KOPT-K1 (cell line): ENCODE measurements around the gene LMX1A.

Experiments
- H3K27ac ChIP-seq: fragments of 200-600 bp; sonication (generic); 2 replicates; pipeline ENCODE4 v1.5.1; 2016; ENCODE audit warnings: antibody characterized with exemption, mild to moderate bottlenecking, low read depth, low read length; ENCODE audit not compliant: poor library complexity, severe bottlenecking
- H3K36me3 ChIP-seq: fragments of 200-600 bp; sonication (generic); 2 replicates; pipeline ENCODE4 v1.5.1; 2017; ENCODE audit warnings: antibody characterized with exemption, mild to moderate bottlenecking, low read length, moderate library complexity; ENCODE audit not compliant: insufficient read depth
- H3K9me3 ChIP-seq: fragments of 200-600 bp; sonication (generic); 2 replicates; pipeline ENCODE4 v1.5.1; 2017; ENCODE audit warnings: antibody characterized with exemption, low read length, mild to moderate bottlenecking; ENCODE audit not compliant: insufficient read depth, poor library complexity, severe bottlenecking

The LMX1A gene

DNA sequence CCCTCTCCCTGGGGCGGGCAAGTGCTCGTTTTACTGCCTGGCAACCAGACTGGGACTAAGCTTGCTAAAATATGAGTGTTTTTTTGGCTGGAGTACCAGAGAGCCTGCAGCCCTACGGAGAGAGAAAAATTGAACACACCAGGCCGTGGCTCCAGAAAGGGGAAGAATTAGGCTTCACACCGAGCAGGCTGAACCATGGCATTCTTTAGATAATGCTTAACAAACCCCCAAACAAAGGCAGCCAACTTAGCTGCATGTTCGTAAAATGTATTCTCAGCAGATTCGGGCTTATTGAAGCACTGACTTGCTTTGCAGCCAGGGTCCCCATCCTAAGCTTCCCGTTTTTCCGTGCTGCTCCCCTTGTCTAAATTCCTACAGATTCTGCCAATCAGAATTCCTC is 76.6 kb downstream of the LMX1A start:
- H3K9me3 ChIP-seq: no peaks in the 10 kb centered on the region
- H3K27ac ChIP-seq: no peak overlapping the region
- no peaks in the 10 kb centered on the region for H3K36me3 ChIP-seq

DNA sequence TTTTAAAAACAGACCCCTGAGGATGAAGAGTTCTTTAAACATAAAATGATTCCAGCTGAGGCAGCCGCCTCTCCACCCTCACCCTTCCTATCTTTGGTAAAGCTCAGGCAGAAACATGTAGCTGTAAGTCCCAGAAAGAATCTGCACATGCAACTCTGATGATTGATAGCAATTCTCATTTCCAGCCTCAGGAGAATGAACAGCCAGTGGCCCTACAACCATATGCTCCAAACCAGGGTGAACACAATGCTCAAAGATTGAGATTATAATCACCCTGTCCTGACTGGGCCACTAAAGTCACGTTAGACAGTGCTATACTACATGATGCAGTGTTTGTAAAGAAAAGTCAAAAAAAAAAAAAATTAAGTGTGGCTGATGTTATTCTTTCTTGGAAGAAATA is 80.2 kb downstream of the LMX1A start:
- no peaks in the 10 kb centered on the region for H3K36me3 ChIP-seq
- H3K9me3 ChIP-seq: no peaks in the 10 kb centered on the region
- no peak overlapping the region for H3K27ac ChIP-seq

DNA sequence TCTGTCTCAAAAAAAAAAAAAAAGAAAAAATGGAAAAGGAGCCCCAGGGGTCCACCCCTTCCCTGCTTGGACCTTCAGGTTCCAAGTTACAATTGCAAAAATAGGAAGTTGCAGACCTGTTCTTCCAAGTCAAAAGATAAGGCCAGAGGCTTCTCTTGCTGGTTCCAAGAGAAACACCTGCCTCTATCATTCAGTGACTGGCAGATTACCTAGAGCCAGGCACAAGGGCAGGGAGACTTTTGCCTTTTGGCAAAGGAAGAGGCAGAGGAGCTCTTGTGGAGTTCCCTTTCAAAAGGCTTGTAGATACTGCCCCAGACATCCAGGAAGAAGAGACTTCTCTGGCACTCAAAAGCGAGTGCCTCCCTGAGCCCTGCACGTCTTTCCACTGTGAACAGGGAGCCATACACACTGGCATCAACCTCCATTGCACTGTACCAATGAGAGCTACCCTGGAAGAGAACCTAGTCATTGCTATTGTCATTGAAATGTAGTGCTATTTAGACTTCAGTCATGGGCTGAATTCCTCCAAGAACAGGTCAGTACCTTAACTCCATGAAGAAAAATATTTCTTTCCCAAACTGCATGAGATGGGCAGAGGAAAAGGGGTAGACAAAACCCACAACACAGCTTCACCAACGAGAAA is 91.2 kb downstream of the LMX1A start:
- Histone ChIP-seq H3K36me3 (no peaks in the 10 kb centered on the region), H3K9me3 (no peaks in the 10 kb centered on the region)

DNA sequence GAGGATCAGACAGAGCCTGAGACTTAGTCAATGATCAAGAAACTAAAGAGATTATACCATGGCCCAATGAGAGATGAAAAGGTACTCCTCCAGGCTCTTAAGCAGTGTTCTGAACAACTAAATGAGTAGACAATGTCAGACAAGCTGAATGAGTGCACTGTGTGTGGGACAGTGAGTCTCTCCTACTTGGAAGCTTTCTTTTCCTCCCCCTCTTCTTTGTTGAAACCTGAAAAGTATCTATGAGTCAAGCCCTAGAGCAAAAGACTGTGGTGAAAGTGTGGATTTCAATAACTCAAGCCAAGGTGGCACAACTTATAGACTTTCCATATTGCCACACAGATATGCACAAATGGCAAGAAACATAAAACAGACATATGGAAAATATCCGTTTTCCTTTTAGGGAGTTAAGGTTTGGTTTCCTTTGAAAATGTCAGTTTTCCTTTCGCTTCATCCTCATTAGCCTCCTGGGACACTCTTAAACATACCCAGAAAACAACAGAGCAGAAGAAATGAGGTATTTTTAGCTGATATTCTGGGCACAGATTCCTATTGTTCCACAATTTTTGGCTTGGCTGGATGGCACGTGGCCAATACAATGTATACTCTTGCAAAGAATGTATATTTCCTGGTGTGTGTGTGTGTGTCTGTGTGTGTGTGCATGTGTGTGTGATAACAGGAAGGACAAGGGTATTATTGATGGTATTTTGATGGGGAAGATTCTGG is 96.6 kb downstream of the LMX1A start:
- Histone ChIP-seq H3K9me3 (no peaks in the 10 kb centered on the region), H3K27ac (no peak overlapping the region), H3K36me3 (no peaks in the 10 kb centered on the region)

More for the DNA sequence above, 91.2 kb downstream of the LMX1A start:
- no peak overlapping the region for H3K27ac ChIP-seq

DNA sequence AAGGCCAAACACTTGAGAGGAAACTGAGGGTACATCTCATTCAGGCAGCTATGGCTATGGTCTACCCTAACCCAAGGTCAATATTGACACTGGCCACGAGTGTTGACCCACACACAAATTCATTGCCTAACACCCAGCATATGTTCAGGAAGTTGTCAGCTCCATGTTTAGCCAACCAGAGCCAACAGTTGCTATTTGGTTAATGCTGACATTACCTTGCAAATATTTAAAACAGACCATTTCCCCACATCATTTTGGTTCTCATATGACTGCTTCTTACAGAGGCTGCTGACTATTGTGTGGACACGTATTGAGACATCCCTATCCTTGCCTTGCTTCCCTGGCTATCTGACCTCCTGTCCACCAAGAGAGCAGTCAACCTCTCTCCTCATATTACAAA is 97.3 kb downstream of the LMX1A start:
- Histone ChIP-seq H3K27ac (no peak overlapping the region), H3K9me3 (no peaks in the 10 kb centered on the region), H3K36me3 (no peaks in the 10 kb centered on the region)

DNA sequence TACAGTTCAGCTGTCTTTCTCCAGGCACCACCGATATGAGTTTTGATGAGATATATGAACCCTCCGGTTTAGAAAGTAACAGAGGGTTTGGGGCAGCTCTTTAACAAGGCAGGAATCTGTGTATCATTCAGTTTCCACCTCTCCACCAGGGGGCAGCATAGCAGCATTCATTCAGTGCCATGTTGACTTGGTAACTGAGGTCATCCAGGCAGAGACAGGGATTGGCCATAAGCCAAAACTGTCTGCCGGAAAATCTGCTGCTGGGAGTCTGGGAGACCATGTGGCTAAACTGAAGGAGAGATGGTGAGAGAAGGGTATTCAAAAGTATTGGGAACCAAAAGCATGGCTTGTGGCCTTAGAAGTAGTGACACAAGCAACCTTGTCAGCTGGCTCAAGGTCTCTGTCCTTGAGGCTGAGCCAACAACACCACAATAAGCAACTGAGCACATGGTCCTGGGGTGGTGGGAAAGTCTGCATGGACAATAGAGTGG is 98.5 kb downstream of the LMX1A start:
- Histone ChIP-seq H3K9me3 (no peaks in the 10 kb centered on the region), H3K27ac (no peak overlapping the region), H3K36me3 (no peaks in the 10 kb centered on the region)

DNA sequence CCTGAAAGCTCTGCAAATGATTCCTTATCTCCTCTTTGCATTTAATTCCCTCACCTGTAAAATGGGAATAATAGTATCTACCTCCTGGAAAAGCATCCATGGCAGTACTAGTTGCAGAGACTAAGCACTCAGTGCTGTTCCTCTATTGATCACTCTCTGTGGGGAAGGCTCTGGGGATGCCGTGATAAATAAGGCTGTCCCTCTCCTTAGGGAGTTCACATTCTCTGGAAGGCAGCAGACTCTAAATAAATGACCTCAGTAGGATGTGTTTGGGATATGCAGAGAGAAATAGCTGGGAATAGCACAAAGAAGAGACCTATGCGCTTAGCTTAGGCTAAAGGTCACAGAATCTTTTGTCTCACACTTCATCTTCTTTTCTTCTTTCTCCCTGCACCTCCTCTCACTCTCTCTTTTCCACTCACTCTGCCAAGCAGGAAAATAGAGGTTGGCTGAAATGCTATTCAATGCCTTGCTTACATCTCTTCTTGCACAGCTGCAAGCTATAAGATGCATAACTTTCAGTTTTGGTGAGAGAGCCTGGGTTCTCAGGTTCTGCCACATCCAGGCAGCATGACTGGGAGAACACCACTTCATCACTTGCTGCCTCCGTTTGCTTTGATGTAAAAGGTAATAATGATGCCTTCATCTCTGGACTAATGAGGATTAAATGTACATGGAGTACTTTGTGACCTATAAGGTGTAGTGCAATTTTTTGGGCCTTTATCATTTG is 101.5 kb downstream of the LMX1A start:
- no peaks in the 10 kb centered on the region for H3K9me3 ChIP-seq
- H3K36me3 ChIP-seq: no peaks in the 10 kb centered on the region
- H3K27ac ChIP-seq: no peak overlapping the region

DNA sequence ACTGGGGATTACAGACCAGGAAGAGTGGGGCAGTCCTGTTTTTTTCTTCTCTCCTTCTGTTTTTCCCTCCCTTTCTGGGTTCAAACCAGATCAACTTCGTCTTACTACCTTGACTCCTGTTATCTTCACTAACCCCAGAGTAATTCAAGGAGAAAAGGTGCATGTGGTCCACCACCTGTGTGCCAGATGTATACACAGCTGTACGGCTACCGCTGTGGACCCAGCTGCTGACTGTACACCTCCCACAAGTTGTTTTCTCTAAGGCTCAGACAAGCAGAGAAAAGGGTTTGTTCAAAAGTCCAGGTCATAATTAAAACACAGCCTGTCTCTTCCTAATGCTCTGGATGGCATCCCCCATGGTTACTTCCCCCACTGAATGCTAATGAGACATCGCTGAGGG is 102.1 kb downstream of the LMX1A start:
- Histone ChIP-seq H3K27ac (no peak overlapping the region), H3K9me3 (no peaks in the 10 kb centered on the region), H3K36me3 (no peaks in the 10 kb centered on the region)

DNA sequence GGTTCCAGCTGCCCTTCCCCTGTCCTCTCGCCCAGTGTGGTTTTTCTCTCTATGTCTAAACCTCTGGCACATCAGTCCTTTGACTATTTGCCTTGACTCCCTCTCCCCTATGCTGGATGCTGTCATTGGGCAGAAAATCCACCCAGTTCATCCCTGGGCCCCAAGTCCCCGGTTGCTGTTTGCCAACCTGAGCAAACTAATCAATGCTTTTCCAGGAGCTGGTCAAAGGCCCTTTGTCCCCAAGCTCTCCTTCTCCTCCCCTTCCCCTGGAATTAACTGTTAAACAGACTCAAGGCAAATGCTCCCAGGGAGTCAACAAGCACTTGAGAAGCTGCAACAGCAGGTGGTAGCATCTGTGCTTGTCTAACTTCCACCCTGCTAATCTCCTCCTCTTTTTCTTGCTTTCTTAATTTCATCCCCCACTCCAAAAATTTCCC is 102.7 kb downstream of the LMX1A start:
- no peaks in the 10 kb centered on the region for H3K36me3 ChIP-seq
- H3K27ac ChIP-seq: no peak overlapping the region
- H3K9me3 ChIP-seq: no peaks in the 10 kb centered on the region

DNA sequence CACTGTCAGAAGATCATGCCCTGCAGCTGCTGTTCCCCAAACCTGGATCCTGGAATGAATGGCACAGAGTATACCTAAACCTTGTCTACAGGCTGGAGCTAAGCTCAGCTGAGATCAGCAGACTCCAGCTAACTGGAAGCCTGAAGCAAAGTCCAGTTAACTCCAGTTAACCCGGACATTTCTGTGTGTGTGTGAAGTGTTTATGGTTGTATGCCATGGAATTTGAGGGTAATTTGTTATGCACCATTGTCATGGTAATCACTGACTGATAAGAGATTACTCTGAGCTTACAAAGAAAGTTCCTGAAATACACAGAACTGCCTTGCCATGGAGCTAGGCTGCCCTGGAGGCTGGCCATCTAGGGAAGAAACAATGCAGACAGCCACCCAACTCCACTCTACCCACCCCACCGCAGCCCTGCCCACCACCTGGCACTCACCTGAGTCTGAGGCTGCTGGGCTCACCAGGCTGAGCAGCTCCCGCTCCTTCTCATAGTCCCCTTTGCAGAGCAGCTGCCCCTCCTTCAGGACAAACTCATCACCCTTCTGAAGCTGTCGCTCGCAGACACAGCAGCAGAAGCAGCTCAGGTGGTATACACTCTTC is 107.4 kb downstream of the LMX1A start:
- Histone ChIP-seq H3K27ac (no peak overlapping the region), H3K9me3 (no peaks in the 10 kb centered on the region), H3K36me3 (no peaks in the 10 kb centered on the region)

DNA sequence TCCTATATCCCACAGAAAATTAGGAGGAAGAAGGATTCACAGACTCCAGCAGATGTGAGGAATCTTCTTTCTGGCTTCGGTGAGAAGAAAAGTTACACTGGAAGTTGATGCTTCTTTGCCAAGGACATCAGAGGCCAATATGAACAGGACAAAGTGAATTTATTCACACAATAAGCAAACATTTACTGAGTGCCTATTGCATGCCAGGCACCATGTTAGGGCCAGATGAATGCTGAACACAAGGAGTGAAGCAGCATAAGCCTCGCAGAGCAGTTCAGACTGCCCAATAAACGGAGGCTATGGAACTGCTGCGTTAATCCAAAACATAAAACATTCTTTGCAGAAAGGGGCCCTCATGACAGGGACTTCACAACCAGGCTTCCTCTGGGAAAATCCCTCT is 114.6 kb downstream of the LMX1A start:
- Histone ChIP-seq H3K36me3 (no peaks in the 10 kb centered on the region), H3K27ac (no peak overlapping the region), H3K9me3 (no peaks in the 10 kb centered on the region)

DNA sequence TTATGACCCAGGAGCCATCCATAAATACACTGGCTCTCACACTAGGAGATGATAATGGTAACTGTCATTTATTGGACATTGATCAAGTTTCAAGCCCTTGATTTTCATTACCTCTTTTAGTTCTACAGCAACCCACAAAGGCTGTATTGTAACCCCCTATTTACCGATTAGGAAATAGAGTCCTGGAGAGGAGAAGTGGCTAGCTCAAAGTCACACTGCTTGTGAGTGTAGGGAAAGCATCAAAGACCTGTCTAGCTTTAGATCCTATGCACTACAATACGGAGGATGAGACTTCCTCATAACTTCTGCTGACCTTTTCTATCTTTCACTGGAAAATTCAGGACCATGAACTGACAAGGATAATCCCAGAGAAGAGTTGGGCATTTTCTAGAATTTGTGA is 115.2 kb downstream of the LMX1A start:
- H3K27ac ChIP-seq: no peak overlapping the region
- no peaks in the 10 kb centered on the region for H3K9me3 ChIP-seq
- no peaks in the 10 kb centered on the region for H3K36me3 ChIP-seq

DNA sequence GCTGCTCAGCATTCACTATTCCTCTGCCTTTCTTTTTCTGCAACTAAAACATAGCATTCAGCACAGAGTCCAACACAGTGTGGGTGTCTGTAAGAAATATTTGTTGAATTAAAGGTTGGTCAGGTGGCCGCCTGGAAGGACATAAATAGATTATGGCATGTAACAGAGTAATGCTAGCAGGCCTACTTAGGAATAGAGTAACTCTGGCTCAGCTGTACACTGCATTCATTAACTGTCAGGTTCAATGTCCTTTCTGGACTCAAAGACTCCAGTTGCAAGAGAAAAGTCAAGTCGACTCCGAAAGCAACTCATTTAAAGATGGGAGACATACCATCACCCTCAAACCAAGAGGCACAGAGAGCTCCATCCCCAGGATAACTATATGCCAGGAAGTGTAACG is 116.0 kb downstream of the LMX1A start:
- Histone ChIP-seq H3K36me3 (no peaks in the 10 kb centered on the region), H3K9me3 (no peaks in the 10 kb centered on the region), H3K27ac (no peak overlapping the region)

DNA sequence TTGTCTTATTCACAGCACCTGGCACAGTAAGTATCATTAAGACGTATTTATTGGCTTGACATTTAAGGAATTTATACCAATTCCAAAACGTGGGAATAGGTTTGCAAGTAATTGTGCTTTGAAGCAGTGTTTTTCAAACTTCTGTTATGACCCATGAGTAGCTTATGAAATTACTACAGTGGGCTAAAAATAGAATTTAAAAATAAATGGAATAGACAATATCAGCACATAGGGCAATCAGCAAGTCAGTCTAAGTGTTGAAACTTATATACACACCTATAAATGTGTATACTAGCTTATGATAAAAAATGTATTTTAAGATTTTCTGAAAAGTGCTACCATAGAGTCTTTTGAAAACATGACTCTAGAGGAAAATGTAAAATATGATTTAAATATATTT is 116.6 kb downstream of the LMX1A start:
- H3K9me3 ChIP-seq: no peaks in the 10 kb centered on the region
- no peaks in the 10 kb centered on the region for H3K36me3 ChIP-seq
- H3K27ac ChIP-seq: no peak overlapping the region

DNA sequence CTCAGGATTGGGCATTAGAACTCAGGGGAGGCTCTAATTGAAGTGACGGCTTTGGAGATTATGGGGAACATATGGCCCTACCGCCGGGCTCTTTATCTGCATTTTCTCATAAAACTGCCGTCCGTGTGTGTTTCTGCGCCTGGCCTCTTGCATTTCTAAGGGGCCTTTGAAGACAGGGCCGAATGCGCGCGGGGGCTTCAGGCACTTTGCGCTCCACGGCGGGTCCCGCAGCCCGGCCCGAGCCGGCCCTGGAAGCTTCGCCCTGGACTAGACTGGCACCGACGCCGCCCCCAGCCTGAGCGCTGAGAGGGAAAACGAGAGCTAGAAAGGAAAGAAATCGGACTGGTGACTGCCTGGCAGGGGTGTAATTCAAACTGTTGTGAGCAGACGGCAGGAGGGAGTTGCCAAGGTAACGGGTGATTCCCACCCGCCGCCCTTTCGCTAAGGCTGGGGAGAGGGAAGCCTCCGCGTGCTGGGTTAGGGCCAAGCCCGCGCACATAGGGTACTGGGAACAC is 120.7 kb downstream of the LMX1A start:
- no peak overlapping the region for H3K27ac ChIP-seq
- no peaks in the 10 kb centered on the region for H3K36me3 ChIP-seq

More for the DNA sequence above, 120.7 kb downstream of the LMX1A start:
- H3K9me3 ChIP-seq: no peaks in the 10 kb centered on the region
